Retinal pigment epithelial cell (primary cell): Measurements from ENCODE around the gene COX4I1.

Experiments used
- DNase-seq: peaks from one replicate; pipeline ENCODE4 v3.0.0-alpha.2; 2010; ENCODE audit warnings: low read depth
- H3K4me3 ChIP-seq: 2 replicates; pipeline ENCODE4 v1.5.1; 2011; ENCODE audit warnings: mild to moderate bottlenecking, low read length, control low read depth, moderate library complexity
- CTCF ChIP-seq: conservative IDR thresholded peaks from 2 replicates; pipeline ENCODE4 v1.5.1; 2011; ENCODE audit warnings: low read depth, low read length, control low read depth, inconsistent platforms

Gene COX4I1

DNA sequence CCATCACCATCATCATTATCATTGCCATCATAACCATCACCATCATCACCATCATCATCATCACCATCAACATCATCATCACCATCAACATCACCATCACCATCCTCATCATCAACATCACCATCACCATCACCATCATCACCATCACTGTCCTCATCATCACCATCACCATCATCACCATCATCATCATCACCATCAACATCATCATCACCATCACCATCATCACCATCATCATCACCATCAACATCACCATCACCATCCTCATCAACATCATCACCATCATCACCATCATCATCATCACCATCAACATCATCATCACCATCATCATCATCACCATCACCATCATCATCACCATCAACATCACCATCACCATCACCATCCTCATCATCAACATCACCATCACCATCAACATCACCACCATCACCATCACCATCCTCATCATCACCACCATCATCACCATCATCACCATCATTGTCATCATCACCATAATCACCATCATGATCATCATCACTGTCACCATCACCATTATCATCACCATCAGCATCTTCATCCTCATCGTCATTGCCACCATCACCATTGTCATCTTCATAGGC is 23.9 kb downstream of the COX4I1 start:
- TF ChIP-seq CTCF: no peak
- no peak overlapping the region for H3K4me3 ChIP-seq
- no peak for DNase-seq

GRCh38 chr16:85824161-85825135 is 25.0 kb downstream of the COX4I1 start:
- DNase-seq: no peak
- H3K4me3 ChIP-seq: no peak overlapping the region

DNA sequence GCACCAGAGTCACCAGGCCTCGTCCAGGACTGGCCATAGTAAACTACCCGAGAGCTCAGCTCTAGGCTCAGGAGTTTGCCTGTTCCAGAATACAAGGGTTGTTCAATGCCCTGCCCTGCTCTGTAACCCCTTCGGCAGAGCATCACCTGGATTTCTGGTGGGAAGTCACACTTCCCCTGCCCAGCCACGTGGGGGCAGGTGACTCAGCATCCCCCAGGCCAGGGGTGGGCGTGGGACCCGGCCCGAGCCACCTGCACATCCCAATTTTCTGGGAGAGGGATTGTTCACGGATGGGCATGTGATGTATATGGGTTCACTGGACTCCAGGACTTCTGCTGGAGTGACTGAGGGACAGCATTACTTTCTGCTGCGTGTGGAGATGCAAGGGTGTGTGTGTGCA is 25.8 kb downstream of the COX4I1 start:
- TF ChIP-seq CTCF: no peak
- no peak overlapping the region for H3K4me3 ChIP-seq
- DNase-seq: no peak

More at GRCh38 chr16:85824161-85825135, 25.0 kb downstream of the COX4I1 start:
- no peak for TF ChIP-seq CTCF

DNA sequence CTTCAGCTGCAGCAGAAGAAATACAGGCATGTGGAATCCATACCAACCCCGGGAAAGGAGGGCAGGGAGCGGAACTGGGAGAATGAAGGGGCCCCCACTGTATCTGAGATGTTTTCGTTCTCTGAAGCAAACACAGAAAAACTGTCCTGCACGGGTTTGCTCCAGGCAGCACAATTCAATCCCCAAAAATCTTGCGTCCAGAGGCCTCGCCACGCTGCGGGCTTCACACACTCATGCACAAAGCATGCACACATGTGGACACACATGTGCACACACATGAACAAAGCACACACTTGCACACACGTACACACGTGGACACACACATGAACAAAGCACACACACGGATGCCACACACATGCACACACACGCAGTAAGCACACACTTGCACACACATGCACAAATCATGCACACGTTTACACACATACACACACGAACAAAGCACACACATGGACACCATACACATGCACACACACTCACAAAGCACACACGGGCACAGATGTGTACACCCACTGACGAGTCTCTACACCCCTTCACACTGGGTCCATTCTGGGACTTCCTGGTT is 27.3 kb downstream of the COX4I1 start:
- TF ChIP-seq CTCF: no peak
- DNase-seq: no peak

GRCh38 chr16:85828166-85828565 is 28.7 kb downstream of the COX4I1 start:
- no peak for TF ChIP-seq CTCF
- no peak for DNase-seq
- no peak overlapping the region for H3K4me3 ChIP-seq

More for the DNA sequence above, 27.3 kb downstream of the COX4I1 start:
- H3K4me3 ChIP-seq: no peak overlapping the region

DNA sequence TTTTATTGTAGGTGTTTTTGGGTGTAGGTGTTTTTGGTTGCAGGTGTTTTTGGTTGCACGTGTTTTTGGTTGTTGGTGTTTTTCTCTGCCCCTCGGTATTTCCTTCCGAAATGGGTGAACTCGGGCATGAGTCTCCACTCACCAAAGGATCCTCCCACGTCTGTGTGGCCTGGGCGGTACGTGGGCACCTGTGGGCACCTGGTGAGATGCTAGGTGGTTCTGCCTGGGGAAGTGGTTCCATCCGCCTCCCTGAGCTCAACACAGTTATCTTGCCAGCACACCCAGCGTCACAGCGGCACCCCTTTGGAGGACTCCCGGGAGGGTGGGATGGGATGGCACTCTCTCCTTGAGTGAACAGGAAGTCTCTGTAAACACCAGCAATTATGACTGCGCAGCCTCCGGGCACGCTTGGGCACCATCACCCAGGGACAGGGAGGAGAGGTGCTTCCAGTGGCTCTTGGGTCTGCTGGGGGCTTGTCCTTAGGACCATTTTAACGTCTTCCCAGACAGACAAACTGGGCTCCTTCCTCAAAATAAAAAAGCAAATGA is 29.8 kb downstream of the COX4I1 start:
- H3K4me3 ChIP-seq: no peak overlapping the region
- TF ChIP-seq CTCF: no peak
- DNase-seq: no peak
